MCF 10A (cell line): Measurements from ENCODE around the gene ZNF593OS. TPM values are rescaled to one million over a fixed set of nuclear protein-coding genes. Genes with fewer than 3 reads are reported as not detected.
A peak's percentile ranks its signal among the peaks of the same experiment; 100 is the strongest.

Source experiments
- BruUV-seq: library from RNA; stranded (reverse); fragments of 400-500 nt; replicated peaks from 2 replicates; lab custom pipeline; 2021; lab: Mats Ljungman, UMichigan
- CTCF ChIA-PET: fragments of 300-600 bp; sonication (Branson Sonifier 250); formaldehyde crosslinking; extraction: SDS; loops from one replicate; lab custom pipeline; 2021; ENCODE audit warnings: antibody characterized with exemption, inconsistent platforms; lab: Yijun Ruan, JAX
- POLR2A ChIA-PET: fragments of 300-600, 350-650 bp; sonication (Branson Sonifier 250); formaldehyde crosslinking; extraction: SDS; loops from one replicate; lab custom pipeline; 2020; ENCODE audit warnings: antibody characterized with exemption, inconsistent platforms; lab: Yijun Ruan, JAX
- DNase-seq: peaks from one replicate; pipeline ENCODE4 v3.0.0-alpha.2; 2018; ENCODE audit not compliant: unreplicated experiment
- H3K27ac Mint-ChIP-seq: one replicate; pipeline ENCODE4 v1.8.0; 2022; ENCODE audit warnings: mild to moderate bottlenecking, low read depth, mixed read lengths; ENCODE audit not compliant: unreplicated experiment
- H3K27me3 Mint-ChIP-seq: one replicate; pipeline ENCODE4 v1.8.0; 2022; ENCODE audit warnings: mixed read lengths; ENCODE audit not compliant: insufficient read depth, unreplicated experiment
- H3K36me3 Mint-ChIP-seq: one replicate; pipeline ENCODE4 v1.8.0; 2022; ENCODE audit warnings: mild to moderate bottlenecking, moderate library complexity, mixed read lengths; ENCODE audit not compliant: insufficient read depth, unreplicated experiment
- H3K4me1 Mint-ChIP-seq: one replicate; pipeline ENCODE4 v1.8.0; 2022; ENCODE audit warnings: mixed read lengths; ENCODE audit not compliant: insufficient read depth, unreplicated experiment
- H3K4me3 Mint-ChIP-seq: one replicate; pipeline ENCODE4 v1.8.0; 2022; ENCODE audit warnings: mild to moderate bottlenecking, moderate library complexity, mixed read lengths; ENCODE audit not compliant: unreplicated experiment
- H3K9me3 Mint-ChIP-seq: one replicate; pipeline ENCODE4 v1.8.0; 2022; ENCODE audit warnings: mixed read lengths; ENCODE audit not compliant: unreplicated experiment
- CTCF ChIP-seq: fragments of 200-600 bp; IDR thresholded peaks from one replicate; pipeline ENCODE4 v1.8.0; 2022; ENCODE audit warnings: antibody characterized with exemption, mild to moderate bottlenecking; ENCODE audit not compliant: unreplicated experiment
- intact Hi-C: fragments of 100-400 bp; cut with micrococcal nuclease; formaldehyde crosslinking; loops from 2 replicates; pipeline ENCODE4 v1.14.1; 2022
- total RNA-seq: library from RNA; stranded (reverse); gene quantifications from 2 replicates; pipeline ENCODE4 v1.2.3, GENCODE V29; 2022

The ZNF593OS gene
- total RNA-seq, 1 experiment from 2014 or later = not detected

- Mint-ChIP-seq H3K9me3 (no peaks in the 10 kb centered on the region), H3K4me3 (no peak overlapping the region), H3K4me1 (peaks cover 27% of the 10 kb centered on the region), H3K36me3 (peaks cover 35% of the 10 kb centered on the region), H3K27me3 (no peaks in the 10 kb centered on the region), H3K27ac (no peak overlapping the region)
- DNase-seq = no peak
- TF ChIP-seq CTCF = no peak
- ChIA-PET POLR2A (interaction anchor here (1.3 to 1.5 kb wide), 2 partner anchors 10 to 54 kb away, joined by 6 read pairs; partner anchors contain the start of genes CEP85 and ZNF593), CTCF (interaction anchor here (0.6 to 4.3 kb wide), 3 partner anchors 10 to 453 kb away, joined by 3 to 28 read pairs (median 10); partner anchors contain the start of genes CEP85 and ZNF593)
- BruUV-seq = no TSS peak
- intact Hi-C loops = no loop called here
Observed at GRCh38 chr1:26180010-26180506, 8.4 kb upstream of the ZNF593OS start.

GRCh38 chr1:26177182-26177684, 5.6 kb upstream of the ZNF593OS start, which contains the start of gene CNKSR1:
CNKSR1 (plus strand) TSS chr1:26177491; CDS start chr1:26177548, 57 bp downstream.
- peak; percentile 82 for DNase-seq
- CTCF ChIA-PET = interaction anchor here (0.5 to 4.3 kb wide), 13 partner anchors 14 to 216 kb away, joined by 3 to 28 read pairs (median 4); partner anchors contain the start of gene CEP85
- POLR2A ChIA-PET = interaction anchor here (0.7 to 4.6 kb wide), 13 partner anchors 12 to 293 kb away, joined by 3 to 50 read pairs (median 3); partner anchors contain the start of genes CEP85 and SH3BGRL3
- peaks cover 13% of the 10 kb centered on the region for H3K36me3 Mint-ChIP-seq
- H3K4me3 Mint-ChIP-seq = peak within 1 kb of the TSS; percentile 97
- no TSS peak for BruUV-seq
- intact Hi-C loops = loop anchor here (1.0 kb wide), 1 partner anchor 99 kb away; no protein-coding TSS in a partner anchor
- H3K4me1 Mint-ChIP-seq = peaks cover 27% of the 10 kb centered on the region
- peak; percentile 19 for TF ChIP-seq CTCF
- no peaks in the 10 kb centered on the region for H3K9me3 Mint-ChIP-seq
- no peaks in the 10 kb centered on the region for H3K27me3 Mint-ChIP-seq
- H3K27ac Mint-ChIP-seq = peak within 1 kb of the TSS; percentile 98

- Mint-ChIP-seq H3K4me3 (no peak overlapping the region), H3K4me1 (peaks cover 17% of the 10 kb centered on the region), H3K36me3 (peaks cover 6% of the 10 kb centered on the region), H3K27ac (no peak overlapping the region), H3K9me3 (no peaks in the 10 kb centered on the region), H3K27me3 (no peaks in the 10 kb centered on the region)
- no peak for DNase-seq
- POLR2A ChIA-PET = interaction anchor here (4.6 kb wide), 1 partner anchor 60 kb away, joined by 50 read pairs; the partner anchor contains the start of gene CEP85
- no TSS peak for BruUV-seq
- TF ChIP-seq CTCF = no peak
- CTCF ChIA-PET = interaction anchor here (2.3 kb wide), 1 partner anchor 59 kb away, joined by 9 read pairs; the partner anchor contains the start of gene CEP85
- intact Hi-C loops = no loop called here
Observed at GRCh38 chr1:26175346-26175745, 3.7 kb upstream of the ZNF593OS start.

- H3K4me1 Mint-ChIP-seq = no peaks in the 10 kb centered on the region
- no peaks in the 10 kb centered on the region for H3K9me3 Mint-ChIP-seq
- H3K36me3 Mint-ChIP-seq = no peaks in the 10 kb centered on the region
- ChIA-PET POLR2A (interaction anchor here (0.9 to 1.8 kb wide), 13 partner anchors 8 to 262 kb away, joined by 3 to 27 read pairs (median 4); partner anchors contain the start of genes CEP85, DHDDS, PDIK1L and SH3BGRL3), CTCF (interaction anchor here (0.6 to 2.8 kb wide), 21 partner anchors 9 to 331 kb away, joined by 3 to 20 read pairs (median 4); partner anchors contain the start of gene CEP85)
- DNase-seq = no peak
- H3K27me3 Mint-ChIP-seq = no peaks in the 10 kb centered on the region
- peak overlapping the region; percentile 93 for H3K27ac Mint-ChIP-seq
- no peak for TF ChIP-seq CTCF
- BruUV-seq = no TSS peak
- intact Hi-C loops = no loop called here
- H3K4me3 Mint-ChIP-seq = peak overlapping the region; percentile 86
Observed at GRCh38 chr1:26170472-26170821, 1.2 kb downstream of the ZNF593OS start.
